Epithelial cell of prostate (primary cell): ENCODE results near the gene OPCML.

Experiments
- DNase-seq: peaks from one replicate; pipeline ENCODE4 v3.0.0-alpha.2; 2011; ENCODE audit warnings: low read depth, low spot score
- H3K27ac ChIP-seq: fragments of 450-650 bp; 2 replicates; pipeline ENCODE4 v1.5.1; 2017; ENCODE audit warnings: mild to moderate bottlenecking

OPCML gene

GRCh38 chr11:132455044-132455443 is 1077.3 kb downstream of the OPCML start:
- DNase-seq = no peak
- no peak overlapping the region for H3K27ac ChIP-seq

GRCh38 chr11:132453406-132453805 is 1078.9 kb downstream of the OPCML start:
- no peak for DNase-seq
- no peak overlapping the region for H3K27ac ChIP-seq

DNA sequence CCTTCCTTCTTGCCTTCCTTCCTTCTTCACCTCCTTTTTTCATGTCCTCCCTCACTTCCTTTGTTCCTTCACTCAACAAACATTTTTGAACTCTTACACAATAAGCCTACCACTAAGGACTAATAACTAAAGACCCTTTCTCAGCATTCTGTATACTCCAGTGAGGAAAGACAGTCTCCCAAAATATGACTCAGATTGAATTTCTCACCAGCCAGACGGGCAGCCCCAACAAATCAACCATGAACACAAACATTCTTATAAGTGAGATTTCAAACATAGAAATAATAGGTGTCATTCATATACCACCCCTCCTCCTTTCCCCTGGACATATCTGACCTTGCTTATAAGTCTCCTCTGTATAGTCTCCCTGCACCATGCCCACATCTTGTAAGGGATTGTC is 1079.7 kb downstream of the OPCML start:
- no peak for DNase-seq
- H3K27ac ChIP-seq = no peak overlapping the region

GRCh38 chr11:132451942-132452601 is 1080.2 kb downstream of the OPCML start:
- no peak for DNase-seq
- H3K27ac ChIP-seq = no peak overlapping the region

DNA sequence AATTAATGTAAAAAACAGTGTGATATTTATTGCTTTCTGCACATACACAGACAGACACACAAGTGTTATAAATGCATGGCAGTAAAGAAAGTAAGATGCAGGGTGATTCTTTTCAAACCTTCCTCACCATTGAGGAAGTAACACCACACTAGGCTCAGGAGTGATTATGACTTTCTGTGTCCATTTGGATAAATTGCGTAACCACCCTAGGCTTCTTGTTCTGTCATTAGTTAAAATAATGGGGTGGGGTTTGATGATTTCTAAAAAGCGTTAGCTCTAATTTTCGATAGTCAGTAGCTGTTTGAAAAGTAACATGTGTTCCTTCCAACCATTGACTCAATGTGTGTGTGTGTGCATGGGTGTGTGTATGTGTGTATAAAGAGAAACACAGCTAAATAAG is 1081.7 kb downstream of the OPCML start:
- no peak for DNase-seq
- no peak overlapping the region for H3K27ac ChIP-seq

DNA sequence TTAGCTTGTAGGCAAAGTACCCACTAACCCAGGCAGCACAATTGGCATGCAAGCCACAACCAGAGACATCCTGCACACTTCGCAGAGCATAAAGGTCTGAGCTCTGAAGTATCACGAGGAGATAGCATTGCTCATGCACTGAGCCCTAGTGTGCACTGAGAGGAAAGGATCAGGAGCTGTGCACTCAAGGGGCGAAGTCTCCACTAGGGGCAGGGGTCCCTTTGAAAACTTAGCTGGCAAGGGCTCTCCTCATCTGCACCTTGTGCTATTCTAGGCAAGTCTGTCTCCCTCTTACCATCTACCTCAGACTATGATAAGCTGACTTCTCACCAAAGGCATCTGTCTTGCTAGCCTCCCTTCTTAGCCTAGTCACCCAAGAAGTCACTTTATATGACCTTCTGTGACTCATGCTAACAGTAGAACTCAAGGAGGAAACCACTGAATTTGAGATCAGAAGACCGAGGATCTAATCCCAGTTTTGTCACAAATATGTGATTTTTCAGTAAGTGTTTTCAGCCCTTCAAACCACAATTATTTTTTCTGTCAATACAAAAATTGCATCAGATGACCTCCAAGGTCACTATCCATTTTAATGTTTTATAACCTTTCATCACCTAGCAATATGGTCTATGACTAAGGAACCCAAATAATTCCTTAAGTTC is 1083.8 kb downstream of the OPCML start:
- no peak overlapping the region for H3K27ac ChIP-seq
- no peak for DNase-seq

- no peak overlapping the region for H3K27ac ChIP-seq
- DNase-seq = no peak
Observed at GRCh38 chr11:132447761-132448160, 1084.5 kb downstream of the OPCML start.

GRCh38 chr11:132445859-132446291 is 1086.4 kb downstream of the OPCML start:
- DNase-seq = no peak
- H3K27ac ChIP-seq = no peak overlapping the region

GRCh38 chr11:132444911-132445310 is 1087.4 kb downstream of the OPCML start:
- DNase-seq = no peak
- H3K27ac ChIP-seq = no peak overlapping the region

GRCh38 chr11:132439711-132440255 is 1092.5 kb downstream of the OPCML start:
- no peak overlapping the region for H3K27ac ChIP-seq
- no peak for DNase-seq

DNA sequence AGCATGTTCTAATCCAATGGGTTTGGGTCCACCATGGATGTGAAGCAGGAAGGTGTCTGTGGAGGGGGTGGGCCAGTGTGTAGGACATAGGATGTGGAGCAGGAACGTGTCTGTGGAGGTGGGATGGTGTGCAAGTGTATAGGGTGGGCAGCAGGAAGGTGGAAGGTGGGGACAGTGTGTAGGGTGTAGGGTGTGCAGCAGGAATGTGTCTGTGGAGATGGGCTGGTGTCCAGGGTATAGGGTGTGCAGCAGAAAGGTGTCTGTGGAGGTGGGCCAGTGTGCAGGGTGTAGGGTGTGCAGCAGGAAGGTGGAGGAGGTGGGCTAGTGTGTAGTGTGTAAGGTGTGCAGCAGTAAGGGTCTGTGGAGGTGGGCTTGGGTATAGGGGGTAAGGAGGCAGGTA is 1093.9 kb downstream of the OPCML start:
- no peak for DNase-seq
- no peak overlapping the region for H3K27ac ChIP-seq

DNA sequence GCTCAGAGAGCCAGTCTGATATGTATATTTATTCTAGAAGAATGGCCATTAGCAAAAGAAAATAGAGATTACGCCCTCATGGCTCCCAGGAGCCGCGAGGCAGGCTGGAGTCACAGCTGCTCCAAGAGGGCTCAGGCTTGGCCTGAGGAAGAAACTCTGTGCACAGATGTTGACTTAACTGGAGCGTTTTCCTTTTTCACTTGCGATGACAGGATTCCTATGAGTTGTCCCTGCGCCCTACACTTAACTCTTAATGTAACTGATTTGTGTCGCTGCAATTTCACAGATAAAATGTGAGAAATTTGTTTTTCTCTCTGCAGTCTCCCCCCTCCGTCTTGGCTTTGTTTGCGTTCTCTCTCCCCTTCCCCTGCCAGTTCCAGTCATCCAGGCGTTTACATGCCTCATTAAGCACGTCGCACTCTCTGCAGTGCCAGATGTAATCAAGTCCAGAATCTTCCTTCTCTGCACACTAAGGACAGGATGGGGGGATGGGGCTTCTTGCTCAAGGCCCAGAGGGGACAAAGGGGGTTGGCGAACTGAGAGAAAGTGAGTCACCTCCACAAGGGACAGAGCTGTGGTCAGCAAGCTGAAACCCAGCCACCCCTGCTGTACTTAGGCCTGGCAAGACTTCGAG is 1101.8 kb downstream of the OPCML start:
- DNase-seq = no peak
- H3K27ac ChIP-seq = no peak overlapping the region

DNA sequence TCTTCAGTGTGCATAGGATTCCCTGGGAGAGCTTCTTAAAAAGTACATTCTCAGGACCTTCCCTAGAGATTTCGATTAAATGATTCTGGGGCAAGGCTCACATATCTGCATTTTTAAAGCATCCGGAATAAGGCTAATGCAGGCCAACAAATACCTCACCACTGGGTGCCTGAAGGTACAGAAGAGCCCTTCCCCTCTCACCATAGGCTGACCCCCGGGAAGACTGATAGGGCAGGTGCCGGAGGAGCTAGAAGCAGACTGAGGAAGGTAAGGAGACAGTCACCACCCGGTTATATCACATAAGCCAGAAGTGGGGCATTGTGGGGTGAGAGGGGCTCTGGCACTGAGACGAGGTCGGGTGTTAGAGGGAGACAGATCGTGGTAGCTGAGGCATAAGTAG is 1102.6 kb downstream of the OPCML start:
- no peak for DNase-seq
- no peak overlapping the region for H3K27ac ChIP-seq

DNA sequence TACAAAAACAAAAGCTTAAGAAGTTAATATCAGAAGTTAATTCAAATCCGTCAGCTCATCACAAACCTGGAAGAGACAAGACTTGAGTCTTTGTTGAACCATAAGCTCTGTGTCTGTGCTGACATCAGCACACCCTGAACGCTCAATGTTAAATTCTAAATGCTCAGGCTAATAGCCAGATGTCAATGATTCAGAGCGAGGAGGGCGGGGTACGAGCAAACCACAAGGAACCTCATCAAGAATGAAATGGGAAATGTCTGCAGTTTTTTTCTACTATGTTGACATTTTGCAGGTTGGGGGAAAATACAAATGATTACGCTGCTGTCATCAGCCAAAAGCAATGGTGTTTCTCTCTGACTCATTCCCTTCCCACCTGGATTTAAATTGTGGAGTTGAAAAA is 1104.7 kb downstream of the OPCML start:
- DNase-seq = no peak
- H3K27ac ChIP-seq = no peak overlapping the region

- DNase-seq = no peak
- no peak overlapping the region for H3K27ac ChIP-seq
Observed at GRCh38 chr11:132424433-132424832, 1107.9 kb downstream of the OPCML start.

DNA sequence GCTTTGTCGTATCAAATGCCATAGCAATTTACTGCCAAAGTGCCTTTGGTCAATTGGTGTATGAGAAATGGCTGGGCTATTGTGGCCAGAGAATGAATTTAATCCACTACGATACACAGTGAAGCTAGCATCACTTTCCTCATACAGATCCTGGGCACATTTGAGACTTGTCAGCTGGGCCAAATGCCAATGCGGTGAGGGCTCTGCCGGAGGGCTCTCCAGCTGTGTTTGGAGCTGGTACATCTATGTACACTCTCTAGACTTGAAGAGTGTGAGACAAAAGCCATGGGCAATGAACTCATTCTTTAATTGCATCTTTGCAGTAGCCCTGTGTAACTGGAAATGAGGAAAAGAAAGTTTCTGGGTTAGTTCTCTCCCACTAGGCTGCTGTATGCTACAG is 1109.0 kb downstream of the OPCML start:
- DNase-seq = no peak
- H3K27ac ChIP-seq = no peak overlapping the region

DNA sequence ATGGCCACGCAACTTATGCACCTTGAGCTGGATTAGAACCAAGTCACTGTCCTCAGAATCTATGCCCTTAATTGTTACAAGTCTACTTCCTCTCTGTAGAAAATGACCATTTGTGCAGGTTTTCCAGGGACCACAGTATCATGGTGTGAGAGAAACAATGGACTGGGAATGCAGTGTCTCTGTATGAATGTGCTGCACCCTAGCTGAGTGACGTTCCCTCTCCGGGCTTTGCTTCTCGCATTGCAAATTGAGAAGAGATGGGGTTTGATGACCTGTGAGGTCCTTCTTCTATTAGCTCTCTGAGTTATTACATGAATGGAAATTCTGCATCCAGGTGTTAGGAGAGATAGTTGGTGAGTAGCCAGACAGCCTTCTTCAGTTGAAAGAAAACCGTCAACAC is 1109.6 kb downstream of the OPCML start:
- no peak overlapping the region for H3K27ac ChIP-seq
- DNase-seq = no peak

DNA sequence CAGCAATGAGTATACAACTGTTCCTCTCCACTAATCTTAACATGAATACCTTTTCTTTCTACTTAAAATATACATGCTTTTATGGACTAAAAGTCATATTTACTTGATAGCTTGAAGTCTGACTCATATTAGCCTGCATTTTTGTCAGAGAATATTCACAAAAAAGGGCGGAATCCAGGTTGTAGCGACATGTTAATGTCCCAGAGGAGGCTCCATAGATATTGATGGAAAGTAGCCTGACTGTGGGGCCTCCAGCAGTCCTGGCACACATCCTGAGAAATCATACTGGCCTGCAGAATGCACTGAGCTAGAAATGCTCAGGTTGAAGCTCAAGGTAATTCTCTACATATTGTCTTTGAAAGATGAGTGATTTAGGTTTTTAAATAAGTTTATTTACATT is 1110.7 kb downstream of the OPCML start:
- no peak for DNase-seq
- H3K27ac ChIP-seq = no peak overlapping the region

DNA sequence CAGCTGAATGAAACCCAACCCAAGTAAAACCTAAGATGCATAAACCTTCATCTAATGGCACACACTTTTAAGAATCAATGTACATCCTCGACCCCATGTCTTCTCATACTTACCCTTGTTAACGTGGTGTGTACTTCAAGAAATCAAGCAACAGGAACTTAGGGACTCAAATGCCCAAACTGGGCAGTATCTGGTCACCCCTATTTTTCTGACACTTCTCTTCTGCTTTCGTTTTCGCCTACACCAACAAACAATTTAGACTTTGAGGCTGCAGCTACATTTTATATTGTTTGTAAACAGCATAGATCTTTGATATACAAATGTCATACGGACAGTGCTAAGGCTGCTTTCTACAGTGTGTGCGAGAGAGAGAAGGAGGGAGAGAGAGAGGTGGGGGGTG is 1117.8 kb downstream of the OPCML start:
- no peak for DNase-seq
- H3K27ac ChIP-seq = no peak overlapping the region

DNA sequence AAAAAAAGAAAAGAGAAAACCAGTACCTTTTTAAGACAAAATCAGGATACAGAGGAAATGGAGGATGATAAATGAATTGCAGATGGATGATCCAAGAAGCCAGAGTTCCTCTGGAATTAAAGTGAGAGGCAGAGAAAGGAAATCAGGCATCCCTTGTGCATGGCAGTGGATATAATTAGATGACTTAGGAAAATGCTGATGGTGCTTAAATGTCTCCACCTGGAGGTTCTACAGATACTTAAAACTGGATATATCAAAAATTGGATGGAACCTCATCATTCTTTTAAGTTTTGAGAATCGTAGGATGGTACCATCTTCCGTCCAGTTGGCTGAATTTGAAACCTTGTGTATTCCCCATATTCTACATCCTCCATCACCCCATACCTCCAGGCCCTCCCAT is 1121.9 kb downstream of the OPCML start:
- no peak overlapping the region for H3K27ac ChIP-seq
- no peak for DNase-seq

GRCh38 chr11:132409573-132410355 is 1122.5 kb downstream of the OPCML start:
- DNase-seq = no peak
- no peak overlapping the region for H3K27ac ChIP-seq
